HCT116 (cell line): ENCODE results near the gene FAM53B. TPM values are rescaled to one million over a fixed set of nuclear protein-coding genes. Genes with fewer than 3 reads are reported as not detected.

Source experiments
- ATAC-seq: fragments of 200-7000 bp; cut with Tn5 transposase; 2 replicates; pipeline ENCODE4 v1.9.1; 2020; ENCODE audit warnings: mild to moderate bottlenecking, moderate library complexity
- BruUV-seq: library from RNA; stranded (reverse); fragments of 400-500 nt; replicated peaks from 2 replicates; lab custom pipeline; 2021; lab: Mats Ljungman, UMichigan
- CTCF ChIA-PET: fragments of 300-600 bp; sonication (Branson Sonifier 250); formaldehyde crosslinking; loops from one replicate; lab custom pipeline; 2021; ENCODE audit warnings: antibody characterized with exemption; lab: Charles Lee
- POLR2A ChIA-PET: fragments of 300-600, 350-600 bp; sonication (Branson Sonifier 250); formaldehyde crosslinking; loops from one replicate; lab custom pipeline; 2021; ENCODE audit warnings: antibody characterized with exemption; lab: Charles Lee
- RAD21 ChIA-PET, 2 experiments: fragments of 300-600 bp; sonication (Branson Sonifier 250); formaldehyde crosslinking; loops; one replicate each; lab custom pipeline; 2023; ENCODE audit warnings: low total read pairs in 2 of 2; ENCODE audit not compliant: uncharacterized antibody in 2 of 2, unreplicated experiment in 2 of 2, low non-redundant PET in 1 of 2; lab: Charles Lee
- DNase-seq: peaks from one replicate; pipeline ENCODE4 v3.0.0-alpha.2; 2010; ENCODE audit warnings: low read depth, low spot score
- H2AFZ ChIP-seq: fragments of 200-600 bp; shearing (Covaris generic), sonication (generic); 2 replicates; pipeline ENCODE4 v1.6.1; 2017; ENCODE audit warnings: low read depth, mixed run types, mixed read lengths, antibody characterized with exemption, low read length; ENCODE audit not compliant: poor library complexity, severe bottlenecking
- H3K27ac ChIP-seq: 2 replicates; pipeline ENCODE4 v1.5.1; 2012; ENCODE audit warnings: low read depth, low read length
- H3K27me3 ChIP-seq: fragments of 200-600 bp; sonication (generic); 2 replicates; pipeline ENCODE4 v1.6.1; 2016; ENCODE audit warnings: mixed run types, low read length, mixed read lengths; ENCODE audit not compliant: insufficient read depth
- H3K36me3 ChIP-seq, 2 experiments: fragments of 200-500 bp in 1 of 2; fragments of 200-600 bp in 1 of 2; sonication (Bioruptor generic) in 1 of 2; sonication (generic) in 1 of 2; 2 replicates each; pipeline versions ENCODE4 v1.5.1 to v1.6.1; 2014 to 2016; ENCODE audit warnings: low read length in 2 of 2, inconsistent platforms in 1 of 2, mixed read lengths in 1 of 2, mixed run types in 1 of 2; ENCODE audit not compliant: insufficient read depth in 2 of 2, control insufficient read depth in 1 of 2
- H3K4me1 ChIP-seq, 2 experiments: fragments of 200-600 bp in 1 of 2; sonication (generic) in 1 of 2; 2 replicates each; pipeline versions ENCODE4 v1.5.1 to v1.6.1; 2012 to 2017; ENCODE audit warnings: low read length in 2 of 2, inconsistent platforms in 1 of 2, mild to moderate bottlenecking in 1 of 2, mixed read lengths in 1 of 2, mixed run types in 1 of 2, moderate library complexity in 1 of 2; ENCODE audit not compliant: insufficient read depth in 2 of 2, control insufficient read depth in 1 of 2
- H3K4me2 ChIP-seq: fragments of 200-600 bp; sonication (generic); 2 replicates; pipeline ENCODE4 v1.6.1; 2017; ENCODE audit warnings: mixed run types, low read length, mixed read lengths
- H3K4me3 ChIP-seq, 2 experiments: fragments of 200-600 bp in 1 of 2; sonication (generic) in 1 of 2; replicated peaks in 1 of 2; 2 replicates each; pipeline ENCODE4 v1.5.1; 2011 to 2016; ENCODE audit warnings: low read length in 2 of 2, control low read depth in 1 of 2, low read depth in 1 of 2, mild to moderate bottlenecking in 1 of 2, mixed read lengths in 1 of 2, mixed run types in 1 of 2
- H3K79me2 ChIP-seq: fragments of 200-600 bp; sonication (generic); 2 replicates; pipeline ENCODE4 v1.6.1; 2017; ENCODE audit warnings: mild to moderate bottlenecking, mixed run types, low read length, moderate library complexity, mixed read lengths; ENCODE audit not compliant: insufficient read depth
- H3K9ac ChIP-seq: fragments of 200-600 bp; sonication (generic); 2 replicates; pipeline ENCODE4 v1.6.1; 2016; ENCODE audit warnings: low read length, mixed read lengths
- H3K9me2 ChIP-seq: fragments of 200-600 bp; sonication (generic), shearing (Covaris generic); 2 replicates; pipeline ENCODE4 v1.6.1; 2017; ENCODE audit warnings: mixed run types, mild to moderate bottlenecking, moderate library complexity; ENCODE audit not compliant: insufficient read depth
- H3K9me3 ChIP-seq, 2 experiments: fragments of 200-500 bp in 1 of 2; fragments of 200-600 bp in 1 of 2; sonication (Bioruptor generic) in 1 of 2; sonication (generic) in 1 of 2; 2 replicates each; pipeline ENCODE4 v1.6.1; 2014 to 2017; ENCODE audit warnings: low read length in 2 of 2, mixed read lengths in 2 of 2, inconsistent platforms in 1 of 2, low read depth in 1 of 2, mild to moderate bottlenecking in 1 of 2, mixed run types in 1 of 2, moderate library complexity in 1 of 2; ENCODE audit not compliant: control insufficient read depth in 1 of 2, insufficient read depth in 1 of 2
- H4K20me1 ChIP-seq: fragments of 200-600 bp; sonication (generic), shearing (Covaris generic); 2 replicates; pipeline ENCODE4 v1.6.1; 2017; ENCODE audit warnings: mixed run types, mild to moderate bottlenecking, moderate library complexity; ENCODE audit not compliant: insufficient read depth
- CBX3 ChIP-seq: IDR thresholded peaks from 2 replicates; pipeline ENCODE4 v1.6.1; 2012; ENCODE audit warnings: low read depth
- ELF1 ChIP-seq: IDR thresholded peaks from 2 replicates; pipeline ENCODE4 v1.6.1; 2012; ENCODE audit warnings: low read depth, borderline replicate concordance
- MAX ChIP-seq: IDR thresholded peaks from 2 replicates; pipeline ENCODE4 v1.6.1; 2012
- POLR2A ChIP-seq: IDR thresholded peaks from 2 replicates; pipeline ENCODE4 v1.7.0; 2011; ENCODE audit warnings: borderline replicate concordance; ENCODE audit not compliant: insufficient read depth, insufficient read length; ENCODE audit errors: extremely low read depth
- SP1 ChIP-seq: IDR thresholded peaks from 2 replicates; pipeline ENCODE4 v1.6.1; 2012; ENCODE audit warnings: low read depth
- SRF ChIP-seq: IDR thresholded peaks from 2 replicates; pipeline ENCODE4 v1.6.1; 2012; ENCODE audit warnings: low read depth
- intact Hi-C: fragments of 100-400 bp; cut with micrococcal nuclease; formaldehyde crosslinking; loops from 2 replicates; pipeline ENCODE4 v1.10.0; 2022
- total RNA-seq: library from RNA; stranded (reverse); gene quantifications from one replicate; pipeline ENCODE4 v1.2.1, GENCODE V29; 2021; ENCODE audit not compliant: unreplicated experiment

FAM53B gene
- total RNA-seq, 1 experiment from 2014 or later, result 19.6 TPM

- Histone ChIP-seq H3K27ac (no peak overlapping the region), H3K4me1 (no peaks in the 10 kb centered on the region), H3K27me3 (no peaks in the 10 kb centered on the region), H3K79me2 (no peaks in the 10 kb centered on the region), H3K36me3 (peaks cover 30 to 48% of the 10 kb centered on the region in 2 experiments), H3K9me3 (no peaks in the 10 kb centered on the region), H2AFZ (no peak overlapping the region), H3K4me3 (no peak overlapping the region), H3K4me2 (no peak overlapping the region), H3K9ac (no peak overlapping the region), H3K9me2 (no peaks in the 10 kb centered on the region), H4K20me1 (no peaks in the 10 kb centered on the region)
- RAD21 ChIA-PET, result no interaction called here
- POLR2A ChIA-PET, result interaction anchor here (1.3 kb wide), 1 partner anchor 11 kb away, joined by 3 read pairs; no protein-coding TSS in a partner anchor
- no TSS peak for BruUV-seq
- no peak for ATAC-seq
- intact Hi-C loops, result no loop called here
- no peak for DNase-seq
- no peak for TF ChIP-seq CBX3
- no peak for TF ChIP-seq MAX
- no peak for TF ChIP-seq ELF1
- no peak for TF ChIP-seq POLR2A
- no peak for TF ChIP-seq SP1
- CTCF ChIA-PET, result interaction anchor here (3.6 to 4.7 kb wide), 2 partner anchors 11 to 15 kb away, joined by 19 to 27 read pairs; partner anchors contain the start of gene FAM53B
These were observed 12.2 kb upstream of the FAM53B start for GRCh38 chr10:124756156-124756903.

- POLR2A ChIA-PET, result no interaction called here
- Histone ChIP-seq H3K4me3 (no peak overlapping the region), H3K79me2 (no peaks in the 10 kb centered on the region), H2AFZ (no peak overlapping the region), H3K27me3 (no peaks in the 10 kb centered on the region), H3K27ac (no peak overlapping the region), H3K4me2 (no peak overlapping the region), H3K9me2 (no peaks in the 10 kb centered on the region), H3K9me3 (no peaks in the 10 kb centered on the region), H3K36me3 (peaks cover 24 to 42% of the 10 kb centered on the region in 2 experiments), H4K20me1 (no peaks in the 10 kb centered on the region), H3K4me1 (no peaks in the 10 kb centered on the region), H3K9ac (no peak overlapping the region)
- DNase-seq (no peak), ATAC-seq (no peak)
- BruUV-seq, result no TSS peak
- CTCF ChIA-PET, result interaction anchor here (3.6 to 4.7 kb wide), 2 partner anchors 10 to 14 kb away, joined by 19 to 27 read pairs; partner anchors contain the start of gene FAM53B
- intact Hi-C loops, result no loop called here
- TF ChIP-seq MAX, result no peak
- no peak for TF ChIP-seq SRF
- RAD21 ChIA-PET, result no interaction called here
These were observed 11.4 kb upstream of the FAM53B start for GRCh38 chr10:124755581-124755980.
